ENCODE data around the gene RPL29.

DNA sequence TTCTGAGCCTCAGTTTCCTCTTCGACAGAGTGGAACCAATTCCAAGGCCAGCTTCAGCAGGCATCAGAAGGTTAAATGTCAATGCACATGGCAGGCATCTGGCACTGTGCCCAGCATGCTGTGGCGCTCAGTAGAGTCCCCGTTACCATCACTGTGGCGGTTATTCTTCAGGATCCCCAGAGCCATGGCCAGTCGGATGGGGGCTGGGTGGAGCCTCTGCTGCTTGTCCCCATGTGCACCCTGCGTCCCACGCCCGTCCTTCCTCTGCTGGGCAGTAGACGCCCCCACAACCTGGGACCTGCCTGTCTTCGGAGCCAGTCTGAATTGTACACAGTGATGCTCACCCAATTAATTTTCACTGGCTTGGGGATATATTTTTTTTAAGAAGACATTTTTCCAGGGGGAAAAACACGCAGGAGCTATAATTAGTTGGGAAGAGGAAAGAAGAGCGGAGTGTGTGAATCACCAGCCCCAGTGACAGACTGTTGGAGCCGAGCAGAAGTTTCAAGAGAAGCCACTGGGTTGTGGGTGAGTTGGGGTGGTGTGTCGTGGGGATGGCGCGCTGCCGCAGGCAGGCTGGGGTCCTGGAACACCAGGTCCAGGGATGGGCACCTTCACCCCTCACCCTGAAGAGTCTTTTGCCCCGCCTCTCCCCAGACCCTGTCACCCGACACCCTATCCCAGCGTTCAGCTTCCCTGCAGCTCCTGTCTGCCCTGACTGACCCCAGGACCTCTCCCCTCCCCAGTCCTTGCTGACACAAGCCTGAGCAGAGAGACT, 26.8 kb upstream of the RPL29 start:
- TF ChIP-seq, protein P1, sequence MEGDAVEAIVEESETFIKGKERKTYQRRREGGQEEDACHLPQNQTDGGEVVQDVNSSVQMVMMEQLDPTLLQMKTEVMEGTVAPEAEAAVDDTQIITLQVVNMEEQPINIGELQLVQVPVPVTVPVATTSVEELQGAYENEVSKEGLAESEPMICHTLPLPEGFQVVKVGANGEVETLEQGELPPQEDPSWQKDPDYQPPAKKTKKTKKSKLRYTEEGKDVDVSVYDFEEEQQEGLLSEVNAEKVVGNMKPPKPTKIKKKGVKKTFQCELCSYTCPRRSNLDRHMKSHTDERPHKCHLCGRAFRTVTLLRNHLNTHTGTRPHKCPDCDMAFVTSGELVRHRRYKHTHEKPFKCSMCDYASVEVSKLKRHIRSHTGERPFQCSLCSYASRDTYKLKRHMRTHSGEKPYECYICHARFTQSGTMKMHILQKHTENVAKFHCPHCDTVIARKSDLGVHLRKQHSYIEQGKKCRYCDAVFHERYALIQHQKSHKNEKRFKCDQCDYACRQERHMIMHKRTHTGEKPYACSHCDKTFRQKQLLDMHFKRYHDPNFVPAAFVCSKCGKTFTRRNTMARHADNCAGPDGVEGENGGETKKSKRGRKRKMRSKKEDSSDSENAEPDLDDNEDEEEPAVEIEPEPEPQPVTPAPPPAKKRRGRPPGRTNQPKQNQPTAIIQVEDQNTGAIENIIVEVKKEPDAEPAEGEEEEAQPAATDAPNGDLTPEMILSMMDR (IDR thresholded peaks at IDR 0.05): no peak
- TF ChIP-seq POLR2A (IDR thresholded peaks at IDR 0.05): no peak

Measured in ovary (tissue), 3 donors.